Fibroblast of skin of right quadriceps (primary cell): ENCODE results near the gene LATS2.
"Not testable (repeated sequence)": the region's sequence is repeated elsewhere in the genome, so short reads cannot be mapped to it uniquely, and the experiment has no call there.

Experiments used
- DNase-seq: peaks from one replicate; pipeline ENCODE4 v3.0.0-alpha.2; 2013

LATS2 gene

DNA sequence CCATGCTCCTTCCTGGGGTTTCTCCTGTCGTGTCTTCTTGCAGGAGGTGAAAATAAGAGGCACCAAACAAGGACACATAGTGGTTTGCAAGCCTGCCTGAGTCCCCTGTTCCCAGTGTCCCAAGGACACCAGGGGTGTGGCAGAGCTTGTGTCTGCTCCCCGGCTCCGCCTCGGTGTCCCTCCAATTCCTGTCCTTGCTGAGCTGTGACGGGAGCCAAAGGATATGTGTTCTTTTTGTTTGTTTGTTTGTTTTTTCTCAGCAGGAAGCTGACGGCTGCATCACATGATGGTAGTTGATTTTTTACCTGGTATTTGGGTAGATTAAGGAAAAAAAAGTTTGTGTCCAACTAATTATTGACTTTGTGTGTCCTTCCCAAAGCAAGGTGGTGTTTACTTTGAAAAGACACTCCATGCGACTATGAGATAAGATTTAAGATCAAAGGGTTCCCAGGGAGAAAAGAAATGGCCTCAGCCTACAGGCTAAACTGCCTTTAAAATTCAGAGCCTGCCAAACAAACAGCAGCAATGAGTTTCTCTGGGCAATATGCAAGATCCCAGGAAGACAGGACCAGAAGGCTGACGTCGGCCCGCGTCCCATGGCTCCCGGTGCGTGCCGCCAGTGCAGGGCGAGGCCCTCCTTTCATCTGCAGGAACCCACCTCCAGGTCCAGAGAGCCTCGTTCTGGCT lies 108.0 kb downstream of the LATS2 start:
- DNase-seq = no peak

DNA sequence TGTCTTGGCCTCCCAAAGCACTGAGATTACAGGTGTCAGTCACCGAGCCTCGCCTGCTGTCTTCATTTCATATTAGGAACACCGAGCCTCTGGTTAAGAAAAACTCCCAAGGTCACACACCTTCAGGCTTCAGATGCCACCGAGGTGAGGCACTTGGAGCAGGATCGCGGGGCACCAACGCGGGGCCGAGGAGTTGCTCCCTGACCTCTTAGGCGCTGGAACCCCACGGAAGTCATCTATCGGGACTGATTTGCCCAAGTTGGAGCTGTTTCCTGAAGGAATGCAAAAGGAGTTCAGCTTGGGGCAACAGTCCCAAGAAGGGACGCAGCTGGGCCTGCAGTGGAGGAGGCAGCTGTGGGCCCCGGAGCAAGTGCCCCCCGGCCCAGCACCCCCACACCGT lies 108.5 kb downstream of the LATS2 start:
- no peak for DNase-seq

DNA sequence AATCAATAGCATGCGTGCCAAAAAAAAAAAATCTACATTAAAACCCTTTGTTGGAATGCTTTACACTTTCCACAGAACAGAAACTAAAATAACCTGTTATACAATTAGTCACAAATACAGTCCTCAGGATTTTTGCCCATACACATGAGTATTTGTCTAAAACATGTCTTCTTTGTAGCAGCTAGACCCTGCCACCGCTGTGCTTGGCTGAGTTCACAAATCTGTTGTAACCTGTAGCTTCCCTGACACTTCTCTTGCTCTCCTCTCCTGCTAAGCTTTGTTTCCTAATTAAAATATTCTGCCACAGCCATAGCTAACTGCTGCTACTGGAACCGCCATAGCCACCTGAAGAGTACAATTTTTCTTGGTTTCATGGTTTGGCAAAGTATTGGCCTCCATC lies 113.4 kb downstream of the LATS2 start:
- not testable (repeated sequence) for DNase-seq

DNA sequence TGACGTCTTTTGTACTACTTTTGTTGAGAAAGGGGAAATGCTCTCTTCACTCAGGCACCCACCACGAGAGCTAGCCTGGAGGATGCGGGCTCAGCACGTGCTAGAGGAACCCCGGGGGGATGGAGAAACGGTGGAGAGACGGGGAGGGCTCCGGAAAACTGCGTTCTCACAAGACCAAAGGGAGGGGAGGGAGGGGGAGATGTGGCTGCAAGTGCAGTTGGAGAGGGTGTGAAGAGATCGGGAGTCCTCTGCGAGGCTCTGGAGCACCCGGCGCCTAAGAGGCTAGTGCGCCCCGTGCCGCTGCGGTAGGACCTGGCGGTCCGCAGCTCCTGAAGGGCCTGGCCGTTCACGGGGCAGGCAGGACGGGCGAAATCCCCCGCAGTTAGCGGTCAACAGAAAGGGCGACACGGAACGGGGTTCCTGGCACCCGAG lies 115.4 kb downstream of the LATS2 start:
- peak; percentile 9 for DNase-seq

DNA sequence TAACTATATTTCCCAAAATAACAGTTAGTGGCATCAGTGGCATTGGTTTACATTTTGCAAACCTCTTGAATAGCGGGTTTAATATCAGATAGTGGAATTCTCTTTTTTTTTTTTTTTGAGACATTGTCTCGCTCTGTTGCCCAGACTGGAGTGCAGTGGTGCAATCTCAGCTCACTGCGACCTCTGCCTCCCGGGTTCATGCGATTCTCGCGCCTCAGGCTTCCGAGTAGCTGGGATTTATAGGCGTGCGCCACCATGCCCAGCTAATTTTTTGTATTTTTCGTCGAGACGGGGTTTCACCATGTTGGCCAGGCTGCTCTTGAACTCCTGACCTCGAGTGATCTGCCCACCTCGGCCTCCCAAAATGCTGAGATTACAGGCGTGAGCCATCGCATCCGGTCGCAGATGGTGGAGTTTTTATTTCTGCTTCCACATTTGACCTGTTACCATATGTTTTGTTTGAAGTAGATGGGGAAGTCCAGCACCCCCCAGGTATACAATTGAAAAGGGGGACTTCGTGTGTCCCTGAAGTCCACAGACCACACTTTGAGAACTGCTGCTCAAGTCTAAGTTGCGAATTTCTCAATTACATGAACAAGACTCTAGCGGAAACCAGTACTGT lies 118.3 kb downstream of the LATS2 start:
- no peak for DNase-seq

DNA sequence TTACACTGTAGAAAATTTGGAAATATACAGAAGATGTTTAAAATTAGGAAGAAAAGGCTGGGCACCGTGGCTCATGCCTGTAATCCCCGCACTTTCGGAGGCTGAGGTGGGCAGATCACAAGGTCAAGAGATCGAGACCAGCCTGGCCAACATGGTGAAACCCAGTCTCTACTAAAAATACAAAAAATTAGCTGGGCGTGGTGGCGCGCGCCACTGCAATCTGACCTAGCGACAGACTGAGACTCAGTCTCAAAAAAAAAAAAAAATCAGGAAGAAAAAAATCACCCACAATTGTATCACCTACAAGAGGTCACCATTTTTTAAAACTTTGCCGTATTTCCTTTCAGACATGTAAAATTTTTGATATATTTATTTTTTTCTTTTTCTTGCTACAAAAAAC lies 120.9 kb downstream of the LATS2 start:
- DNase-seq = not testable (repeated sequence)

DNA sequence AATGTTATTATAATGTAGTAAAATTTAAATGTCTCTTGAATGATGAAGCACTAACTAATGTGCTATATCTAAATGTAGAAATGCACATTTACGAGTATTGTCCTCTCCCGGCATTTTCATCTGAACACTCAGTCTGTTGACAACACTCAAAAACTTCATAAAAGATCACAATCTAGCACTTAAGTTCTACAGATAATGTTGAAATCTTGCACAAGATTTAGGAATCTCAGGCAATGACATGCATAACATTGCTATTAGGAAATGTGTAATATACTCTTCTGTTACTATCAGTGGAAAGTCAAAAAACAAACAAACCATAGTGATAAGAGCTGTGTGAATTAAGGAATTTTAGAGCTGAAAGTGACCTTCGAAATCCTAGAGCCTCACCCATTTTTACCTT lies 121.3 kb downstream of the LATS2 start:
- DNase-seq = peak; percentile 54

DNA sequence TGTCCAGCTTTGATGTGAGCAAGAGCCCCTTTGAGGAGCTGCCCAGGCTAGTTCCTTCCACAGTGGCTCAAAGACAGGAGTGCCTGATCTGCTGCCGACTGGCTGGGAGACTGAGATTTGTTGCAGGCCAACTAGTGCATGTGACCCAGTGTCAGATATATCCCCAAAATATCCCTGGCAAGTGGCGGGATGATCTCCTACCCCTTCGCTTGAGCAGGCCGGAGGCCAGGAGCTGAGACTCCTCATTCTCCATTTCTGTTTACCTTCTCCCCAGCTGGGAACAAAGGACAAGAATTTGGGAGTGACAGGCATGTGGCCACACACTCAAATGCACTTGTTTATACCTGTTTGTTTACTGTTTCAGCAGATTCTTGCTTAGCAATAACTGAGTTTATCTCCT lies 121.7 kb downstream of the LATS2 start:
- DNase-seq = no peak

DNA sequence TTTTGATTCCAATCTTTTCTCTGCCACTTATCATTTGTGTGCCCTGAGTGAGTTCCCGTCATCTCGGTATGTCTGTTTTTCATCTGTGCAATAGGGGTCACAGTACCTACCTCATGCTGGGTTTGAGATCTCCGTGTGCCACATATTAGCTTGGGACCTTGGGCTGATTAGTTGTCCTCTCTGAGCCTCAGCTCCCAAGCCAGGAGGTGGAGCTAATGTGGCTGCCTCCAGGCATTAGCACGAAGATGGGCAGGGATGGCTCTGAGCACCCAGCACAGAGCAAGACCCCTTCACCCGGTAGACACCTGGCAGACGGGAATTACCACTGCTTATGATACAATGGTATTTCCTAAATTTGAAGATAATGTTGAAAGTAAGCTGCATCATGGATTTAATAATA lies 123.1 kb downstream of the LATS2 start:
- no peak for DNase-seq

DNA sequence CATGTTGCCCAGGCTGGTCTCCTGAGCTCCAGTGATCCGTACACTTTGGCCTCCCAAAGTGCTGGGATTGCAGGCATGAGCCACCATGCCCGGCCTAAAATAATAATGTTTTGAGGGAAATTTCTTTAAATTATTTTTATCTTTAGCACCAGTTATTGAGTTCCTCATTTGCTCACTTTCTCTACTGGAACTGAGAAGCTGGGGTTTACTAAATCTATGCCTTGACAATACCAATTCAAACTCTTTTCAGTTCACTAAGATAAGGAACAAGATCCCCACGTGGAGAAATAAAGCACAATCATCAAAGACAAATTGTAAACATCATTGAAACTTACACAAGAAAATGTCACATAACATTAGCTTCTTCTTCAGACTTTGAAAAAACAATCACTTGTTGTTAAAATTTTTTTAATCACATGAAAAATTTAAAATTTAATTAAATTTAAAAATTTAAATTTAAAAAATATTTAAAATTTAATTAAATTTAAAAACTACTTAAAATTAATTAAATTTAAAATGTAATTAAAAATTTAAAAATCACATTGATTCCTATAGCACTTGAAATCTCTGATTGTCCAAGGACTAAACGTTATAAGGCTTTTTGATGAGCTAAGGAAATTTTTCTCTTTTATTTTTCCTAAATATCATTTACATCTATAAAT lies 133.7 kb downstream of the LATS2 start:
- no peak for DNase-seq

DNA sequence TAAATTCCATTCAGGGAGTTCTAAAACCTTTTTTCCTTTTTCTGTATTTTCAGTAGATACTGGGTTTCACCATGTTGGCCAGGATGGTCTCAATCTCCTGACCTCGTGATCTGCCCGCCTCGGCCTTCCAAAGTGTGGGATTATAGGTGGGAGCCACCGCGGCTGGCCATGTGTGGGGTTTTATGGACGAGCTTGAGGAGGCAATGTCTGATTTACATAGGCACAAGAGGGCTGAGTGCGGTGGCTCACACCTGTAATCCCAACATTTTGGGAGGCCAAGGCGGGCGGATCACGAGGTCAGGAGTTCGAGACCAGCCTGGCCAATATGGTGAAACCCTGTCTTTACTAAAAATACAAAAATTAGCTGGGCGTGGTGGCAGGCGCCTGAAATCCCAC lies 136.0 kb downstream of the LATS2 start:
- DNase-seq = not testable (repeated sequence)

DNA sequence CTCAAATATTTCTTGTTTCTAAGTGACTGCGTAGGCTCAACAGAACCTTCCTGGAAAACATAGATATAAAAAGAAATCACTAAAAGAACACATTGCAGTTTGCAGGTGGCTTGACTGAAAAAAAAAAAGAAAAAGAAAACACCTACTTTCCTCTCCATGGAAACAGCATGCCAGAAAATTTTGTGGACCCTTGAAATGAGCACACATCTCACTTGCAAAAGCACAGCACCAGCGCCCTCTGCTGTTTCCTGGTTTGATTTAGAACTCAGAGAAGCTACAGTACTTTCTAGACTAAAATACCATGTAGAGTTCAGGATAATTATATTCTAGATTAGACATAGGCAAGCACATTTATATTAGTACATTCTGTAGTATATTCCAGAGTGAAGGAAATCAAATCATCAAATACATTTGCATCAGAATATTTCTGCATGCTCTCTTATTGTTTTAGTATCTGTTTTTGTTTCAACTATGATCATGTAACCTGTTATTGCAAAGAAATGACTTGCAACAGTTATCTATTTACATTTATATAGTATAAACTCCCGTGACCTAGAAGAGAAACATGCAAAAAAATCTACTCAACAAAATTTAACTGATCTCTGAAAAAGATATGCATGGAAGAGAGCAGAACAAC lies 136.5 kb downstream of the LATS2 start:
- DNase-seq = peak; percentile 73

DNA sequence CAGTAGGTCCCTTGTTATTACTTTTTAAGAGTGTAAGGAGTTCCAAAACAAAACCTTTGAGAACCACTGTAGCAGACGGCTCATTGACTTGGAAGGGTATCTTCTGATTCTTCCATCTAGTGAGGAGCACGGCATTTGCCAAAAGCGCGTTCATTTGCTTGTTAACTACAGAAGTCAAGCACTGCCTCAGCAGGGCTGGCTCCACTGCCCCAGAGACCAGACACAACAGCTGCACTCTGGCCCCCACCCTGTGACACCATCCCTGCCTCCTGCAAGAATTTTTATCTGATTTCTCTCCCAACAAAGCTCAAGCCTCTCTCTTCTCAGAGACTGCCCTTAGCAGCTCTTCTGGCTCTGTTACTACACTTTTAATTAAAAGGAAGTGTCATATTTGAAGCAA lies 138.1 kb downstream of the LATS2 start:
- DNase-seq = no peak
